Placental epithelial cell (primary cell): ENCODE results near the gene VASP. TPM values are rescaled to one million over a fixed set of nuclear protein-coding genes. Genes with fewer than 3 reads are reported as not detected.

Source experiments
- total RNA-seq: library from RNA; depleted of rRNA; stranded (reverse); fragments of >200 nt; gene quantifications from 2 replicates; pipeline ENCODE4 v1.2.3, GENCODE V29; 2012

VASP gene
- 78.9 and 123 TPM in 2 replicates for total RNA-seq

GRCh38 chr19:45506989-45507871 lies at the start of gene VASP:
VASP (plus strand) TSS chr19:45507479; CDS start chr19:45507772, 293 bp downstream.

GRCh38 chr19:45467456-45468158 lies 39.7 kb upstream of the VASP start, which contains the start of gene FOSB:
FOSB (plus strand) TSS chr19:45467996; CDS start chr19:45468587, 591 bp downstream.

GRCh38 chr19:45498411-45499195 lies 8.7 kb upstream of the VASP start, which contains the start of gene PPM1N:
PPM1N (plus strand) TSS chr19:45498443; CDS start chr19:45498473, 30 bp downstream.

Other genes with a start within 250 kb of the VASP start
- not detected in 2 replicates for gene CKM, start 184.6 kb upstream of the VASP start, total RNA-seq
- 33.4 and 39.1 TPM in 2 replicates for gene KLC3, start 166.7 kb upstream of the VASP start, total RNA-seq
- gene ERCC2, start 136.9 kb upstream of the VASP start, total RNA-seq, result 14.5 and 17.9 TPM in 2 replicates
- 44.8 and 61.1 TPM in 2 replicates for gene PPP1R13L, start 102.4 kb upstream of the VASP start, total RNA-seq
- 2.4 and 2.8 TPM in 2 replicates for gene POLR1G, start 100.8 kb upstream of the VASP start, total RNA-seq
- gene ERCC1, start 83.6 kb upstream of the VASP start, total RNA-seq, result 69.3 and 73.0 TPM in 2 replicates
- 32.8 and 86.4 TPM in 2 replicates for gene FOSB, start 39.5 kb upstream of the VASP start, total RNA-seq
- 10.6 and 17.7 TPM in 2 replicates for gene RTN2, start 10.4 kb upstream of the VASP start, total RNA-seq
- gene PPM1N, start 9.0 kb upstream of the VASP start, total RNA-seq, result 1.1 and 2.0 TPM in 2 replicates
- gene OPA3, start 77.3 kb downstream of the VASP start, total RNA-seq, result 11.8 and 23.4 TPM in 2 replicates
- not detected in 2 replicates for gene GPR4, start 94.7 kb downstream of the VASP start, total RNA-seq
- 36.1 and 41.2 TPM in 2 replicates for gene EML2, start 131.9 kb downstream of the VASP start, total RNA-seq
- gene GIPR, start 160.7 kb downstream of the VASP start, total RNA-seq, result 3.9 and 4.3 TPM in 2 replicates
- 161 and 219 TPM in 2 replicates for gene SNRPD2, start 184.5 kb downstream of the VASP start, total RNA-seq
- gene QPCTL, start 185.2 kb downstream of the VASP start, total RNA-seq, result 15.3 and 21.7 TPM in 2 replicates
- 7.2 and 8.2 TPM in 2 replicates for gene FBXO46, start 223.4 kb downstream of the VASP start, total RNA-seq
- not detected in 2 replicates for gene MEIOSIN, start 226.0 kb downstream of the VASP start, total RNA-seq